WTC11 (cell line): ENCODE data around the gene ARHGEF19.

Source experiments
- ELF4 ChIP-seq: sonication (generic); formaldehyde crosslinking; IDR thresholded peaks from 2 replicates; pipeline ENCODE4 v1.8.1; 2022; ENCODE audit warnings: low read depth, mild to moderate bottlenecking, moderate library complexity, missing genetic modification reagents
- TF ChIP-seq, protein P1 (sequence below): sonication (generic); formaldehyde crosslinking; IDR thresholded peaks from 2 replicates; pipeline ENCODE4 v1.8.0; 2022; ENCODE audit warnings: missing genetic modification reagents
- TF ChIP-seq, protein P2 (sequence below): sonication (generic); formaldehyde crosslinking; IDR thresholded peaks from 2 replicates; pipeline ENCODE4 v1.8.1; 2023; ENCODE audit warnings: mild to moderate bottlenecking, missing genetic modification reagents
- TF ChIP-seq, protein P3 (sequence below): sonication (generic); formaldehyde crosslinking; IDR thresholded peaks from 2 replicates; pipeline ENCODE4 v1.8.0; 2023; ENCODE audit warnings: missing genetic modification reagents
- TF ChIP-seq, protein P4 (sequence below): fragments of 200-600 bp; IDR thresholded peaks from 2 replicates; pipeline ENCODE4 v1.8.0; 2022; ENCODE audit warnings: antibody characterized with exemption

DNA sequence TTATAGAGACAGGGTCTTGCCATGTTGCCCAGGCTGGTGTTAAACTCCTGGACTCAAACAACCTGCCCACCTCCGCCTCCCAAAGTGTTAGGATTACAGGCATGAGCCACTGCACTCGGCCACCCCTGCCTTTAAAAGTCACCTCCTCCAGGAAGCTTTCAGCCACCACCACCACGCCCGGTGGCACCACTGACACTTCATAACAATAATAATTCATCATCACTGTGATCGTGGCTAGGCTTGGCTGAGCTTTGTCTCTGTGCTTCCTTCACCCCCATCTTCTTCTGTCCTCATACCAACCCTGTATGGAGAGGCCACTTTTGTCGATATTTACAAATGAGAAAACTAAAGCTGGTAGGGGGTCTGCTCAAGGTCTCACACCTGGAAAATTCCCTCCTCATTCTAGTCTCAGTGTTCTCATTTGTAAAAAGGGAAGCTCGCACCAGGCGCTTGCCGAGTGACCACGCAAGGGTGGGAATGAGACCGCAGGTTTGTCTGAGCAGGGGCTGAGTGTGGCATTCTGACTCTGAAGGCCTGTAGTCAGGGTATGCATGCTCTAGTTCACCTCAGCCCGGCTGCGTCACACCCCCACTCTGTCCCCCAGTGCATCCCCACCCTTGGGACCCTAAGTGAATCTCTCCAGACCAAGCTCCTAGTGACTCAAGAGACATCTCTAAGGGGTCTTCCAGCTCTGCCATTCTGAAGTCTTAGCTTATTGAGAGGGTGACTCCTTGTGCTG is 43.7 kb downstream of the ARHGEF19 start:
- TF ChIP-seq, protein P1, sequence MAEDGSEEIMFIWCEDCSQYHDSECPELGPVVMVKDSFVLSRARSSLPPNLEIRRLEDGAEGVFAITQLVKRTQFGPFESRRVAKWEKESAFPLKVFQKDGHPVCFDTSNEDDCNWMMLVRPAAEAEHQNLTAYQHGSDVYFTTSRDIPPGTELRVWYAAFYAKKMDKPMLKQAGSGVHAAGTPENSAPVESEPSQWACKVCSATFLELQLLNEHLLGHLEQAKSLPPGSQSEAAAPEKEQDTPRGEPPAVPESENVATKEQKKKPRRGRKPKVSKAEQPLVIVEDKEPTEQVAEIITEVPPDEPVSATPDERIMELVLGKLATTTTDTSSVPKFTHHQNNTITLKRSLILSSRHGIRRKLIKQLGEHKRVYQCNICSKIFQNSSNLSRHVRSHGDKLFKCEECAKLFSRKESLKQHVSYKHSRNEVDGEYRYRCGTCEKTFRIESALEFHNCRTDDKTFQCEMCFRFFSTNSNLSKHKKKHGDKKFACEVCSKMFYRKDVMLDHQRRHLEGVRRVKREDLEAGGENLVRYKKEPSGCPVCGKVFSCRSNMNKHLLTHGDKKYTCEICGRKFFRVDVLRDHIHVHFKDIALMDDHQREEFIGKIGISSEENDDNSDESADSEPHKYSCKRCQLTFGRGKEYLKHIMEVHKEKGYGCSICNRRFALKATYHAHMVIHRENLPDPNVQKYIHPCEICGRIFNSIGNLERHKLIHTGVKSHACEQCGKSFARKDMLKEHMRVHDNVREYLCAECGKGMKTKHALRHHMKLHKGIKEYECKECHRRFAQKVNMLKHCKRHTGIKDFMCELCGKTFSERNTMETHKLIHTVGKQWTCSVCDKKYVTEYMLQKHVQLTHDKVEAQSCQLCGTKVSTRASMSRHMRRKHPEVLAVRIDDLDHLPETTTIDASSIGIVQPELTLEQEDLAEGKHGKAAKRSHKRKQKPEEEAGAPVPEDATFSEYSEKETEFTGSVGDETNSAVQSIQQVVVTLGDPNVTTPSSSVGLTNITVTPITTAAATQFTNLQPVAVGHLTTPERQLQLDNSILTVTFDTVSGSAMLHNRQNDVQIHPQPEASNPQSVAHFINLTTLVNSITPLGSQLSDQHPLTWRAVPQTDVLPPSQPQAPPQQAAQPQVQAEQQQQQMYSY (CRISPR knock-in tag): no peak
- TF ChIP-seq, protein P2, sequence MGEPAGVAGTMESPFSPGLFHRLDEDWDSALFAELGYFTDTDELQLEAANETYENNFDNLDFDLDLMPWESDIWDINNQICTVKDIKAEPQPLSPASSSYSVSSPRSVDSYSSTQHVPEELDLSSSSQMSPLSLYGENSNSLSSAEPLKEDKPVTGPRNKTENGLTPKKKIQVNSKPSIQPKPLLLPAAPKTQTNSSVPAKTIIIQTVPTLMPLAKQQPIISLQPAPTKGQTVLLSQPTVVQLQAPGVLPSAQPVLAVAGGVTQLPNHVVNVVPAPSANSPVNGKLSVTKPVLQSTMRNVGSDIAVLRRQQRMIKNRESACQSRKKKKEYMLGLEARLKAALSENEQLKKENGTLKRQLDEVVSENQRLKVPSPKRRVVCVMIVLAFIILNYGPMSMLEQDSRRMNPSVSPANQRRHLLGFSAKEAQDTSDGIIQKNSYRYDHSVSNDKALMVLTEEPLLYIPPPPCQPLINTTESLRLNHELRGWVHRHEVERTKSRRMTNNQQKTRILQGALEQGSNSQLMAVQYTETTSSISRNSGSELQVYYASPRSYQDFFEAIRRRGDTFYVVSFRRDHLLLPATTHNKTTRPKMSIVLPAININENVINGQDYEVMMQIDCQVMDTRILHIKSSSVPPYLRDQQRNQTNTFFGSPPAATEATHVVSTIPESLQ: no peak
- TF ChIP-seq ELF4: no peak
- TF ChIP-seq, protein P3, sequence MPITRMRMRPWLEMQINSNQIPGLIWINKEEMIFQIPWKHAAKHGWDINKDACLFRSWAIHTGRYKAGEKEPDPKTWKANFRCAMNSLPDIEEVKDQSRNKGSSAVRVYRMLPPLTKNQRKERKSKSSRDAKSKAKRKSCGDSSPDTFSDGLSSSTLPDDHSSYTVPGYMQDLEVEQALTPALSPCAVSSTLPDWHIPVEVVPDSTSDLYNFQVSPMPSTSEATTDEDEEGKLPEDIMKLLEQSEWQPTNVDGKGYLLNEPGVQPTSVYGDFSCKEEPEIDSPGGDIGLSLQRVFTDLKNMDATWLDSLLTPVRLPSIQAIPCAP (CRISPR knock-in tag): no peak
- TF ChIP-seq, protein P4, sequence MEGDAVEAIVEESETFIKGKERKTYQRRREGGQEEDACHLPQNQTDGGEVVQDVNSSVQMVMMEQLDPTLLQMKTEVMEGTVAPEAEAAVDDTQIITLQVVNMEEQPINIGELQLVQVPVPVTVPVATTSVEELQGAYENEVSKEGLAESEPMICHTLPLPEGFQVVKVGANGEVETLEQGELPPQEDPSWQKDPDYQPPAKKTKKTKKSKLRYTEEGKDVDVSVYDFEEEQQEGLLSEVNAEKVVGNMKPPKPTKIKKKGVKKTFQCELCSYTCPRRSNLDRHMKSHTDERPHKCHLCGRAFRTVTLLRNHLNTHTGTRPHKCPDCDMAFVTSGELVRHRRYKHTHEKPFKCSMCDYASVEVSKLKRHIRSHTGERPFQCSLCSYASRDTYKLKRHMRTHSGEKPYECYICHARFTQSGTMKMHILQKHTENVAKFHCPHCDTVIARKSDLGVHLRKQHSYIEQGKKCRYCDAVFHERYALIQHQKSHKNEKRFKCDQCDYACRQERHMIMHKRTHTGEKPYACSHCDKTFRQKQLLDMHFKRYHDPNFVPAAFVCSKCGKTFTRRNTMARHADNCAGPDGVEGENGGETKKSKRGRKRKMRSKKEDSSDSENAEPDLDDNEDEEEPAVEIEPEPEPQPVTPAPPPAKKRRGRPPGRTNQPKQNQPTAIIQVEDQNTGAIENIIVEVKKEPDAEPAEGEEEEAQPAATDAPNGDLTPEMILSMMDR: no peak
